Measurements from ENCODE around the gene ADAM8.

The ADAM8 gene

DNA sequence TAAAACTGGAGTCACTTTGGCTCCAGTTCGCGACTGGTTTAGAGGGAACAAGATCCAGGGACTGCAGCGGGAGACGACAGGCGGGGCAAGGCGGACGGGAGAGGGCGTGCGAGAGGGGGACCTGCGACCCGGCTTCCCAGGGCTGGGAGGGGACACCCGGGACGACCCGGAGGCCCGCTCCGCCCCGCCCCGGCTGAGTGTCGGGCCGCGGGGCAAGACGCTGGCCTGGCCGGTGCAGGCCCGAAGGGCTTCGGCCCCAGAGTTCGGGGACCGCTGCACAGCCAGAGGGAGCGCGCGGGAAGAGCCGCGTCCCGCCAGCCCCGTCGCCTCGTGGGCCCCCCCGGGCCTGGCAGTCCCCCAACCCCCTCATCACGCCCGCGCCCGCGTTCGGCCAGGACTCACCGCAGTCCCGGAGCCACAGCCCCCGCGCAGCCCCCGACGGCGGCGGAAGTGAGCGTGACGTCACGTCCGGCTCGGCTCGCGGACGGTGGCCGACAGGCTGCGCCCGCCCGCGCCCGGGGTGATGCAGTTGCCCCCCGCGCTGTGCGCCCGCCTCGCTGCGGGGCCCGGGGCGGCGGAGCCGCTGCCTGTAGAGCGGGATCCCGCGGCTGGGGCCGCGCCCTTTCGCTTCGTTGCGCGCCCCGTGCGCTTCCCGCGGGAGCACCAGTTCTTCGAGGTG is 31.9 kb upstream of the ADAM8 start, which contains the start of the genes TUBGCP2 and ZNF511:
Gene TUBGCP2 (minus strand): TSS at position 452 of the 679 bp plus-strand sequence. CDS start 5,931 bp downstream, outside the sequence.
Gene ZNF511 (plus strand): TSS at position 494 of the 679 bp plus-strand sequence. CDS start 30 bp downstream, at position 524.
- FAIRE-seq = no peak

GRCh38 chr10:133307776-133308420 is 31.2 kb upstream of the ADAM8 start:
- no peak for FAIRE-seq

GRCh38 chr10:133306941-133307379 is 30.3 kb upstream of the ADAM8 start:
- no peak for FAIRE-seq

- FAIRE-seq = no peak
Observed at GRCh38 chr10:133306097-133306476, 29.4 kb upstream of the ADAM8 start.

- FAIRE-seq = no peak
Observed at GRCh38 chr10:133303206-133303605, 26.5 kb upstream of the ADAM8 start.

GRCh38 chr10:133302230-133302629 is 25.6 kb upstream of the ADAM8 start:
- FAIRE-seq = no peak

DNA sequence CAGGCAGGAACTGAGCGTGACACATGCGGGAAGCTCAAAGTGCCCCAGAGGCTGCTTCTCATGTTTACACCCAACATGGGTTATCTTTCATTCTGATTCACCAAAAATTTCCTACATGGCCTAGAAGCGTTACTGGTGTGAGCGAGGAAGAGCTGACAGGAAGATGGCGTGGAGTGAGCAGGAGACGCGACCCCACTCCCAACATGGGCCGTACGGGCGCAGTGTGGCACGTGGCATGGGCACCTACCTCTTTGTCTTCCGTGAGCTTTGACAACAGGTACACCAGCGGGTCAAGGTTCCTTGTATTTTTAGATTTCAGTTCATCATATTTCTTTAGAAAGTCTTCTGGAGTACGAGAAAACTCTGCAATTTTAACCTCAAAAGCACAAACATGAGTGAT is 23.1 kb upstream of the ADAM8 start:
- FAIRE-seq = no peak

DNA sequence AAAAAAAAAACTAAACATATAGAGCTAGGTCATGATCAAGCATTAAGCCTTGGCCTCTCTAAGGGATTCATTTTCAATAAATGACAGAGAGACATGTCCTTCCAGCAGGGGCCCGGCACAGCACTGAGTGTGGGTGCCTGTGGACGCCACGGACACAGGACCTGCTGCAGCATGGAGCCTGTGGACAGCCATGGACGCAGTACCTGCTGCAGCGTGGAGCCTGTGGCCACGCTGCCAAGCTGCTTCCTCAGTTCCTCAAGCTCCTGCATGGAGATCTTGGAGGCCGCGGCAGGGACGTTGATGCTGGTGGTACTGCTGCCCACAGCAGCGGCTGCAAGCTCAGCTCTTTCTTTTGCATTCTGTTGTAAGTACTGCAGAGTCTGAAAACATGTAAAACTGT is 22.6 kb upstream of the ADAM8 start:
- FAIRE-seq = no peak

- no peak for FAIRE-seq
Observed at GRCh38 chr10:133298466-133298865, 21.8 kb upstream of the ADAM8 start.

DNA sequence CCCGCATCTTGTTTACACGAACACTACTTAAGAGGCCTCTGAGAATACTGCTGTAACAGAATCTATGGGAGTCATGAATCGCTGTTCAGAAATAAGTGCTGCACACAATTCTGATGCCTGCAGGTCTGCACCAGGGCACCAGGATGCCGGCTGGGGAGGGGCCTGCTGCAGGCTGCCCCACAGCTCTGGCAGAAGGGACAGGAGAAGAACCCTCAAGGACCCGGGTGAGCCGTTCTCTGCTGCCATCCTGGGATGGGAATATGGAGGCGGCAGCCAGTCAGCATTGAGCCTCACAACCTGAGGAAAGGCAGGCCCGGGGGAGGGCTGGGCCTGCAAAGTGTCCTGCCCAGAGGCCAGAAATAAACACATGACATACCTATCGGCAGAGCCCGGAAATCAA is 20.8 kb upstream of the ADAM8 start:
- FAIRE-seq = no peak

GRCh38 chr10:133295426-133296320 is 19.0 kb upstream of the ADAM8 start:
- no peak for FAIRE-seq

- no peak for FAIRE-seq
Observed at GRCh38 chr10:133294189-133294588, 17.5 kb upstream of the ADAM8 start.

GRCh38 chr10:133293810-133294119 is 17.1 kb upstream of the ADAM8 start:
- no peak for FAIRE-seq

DNA sequence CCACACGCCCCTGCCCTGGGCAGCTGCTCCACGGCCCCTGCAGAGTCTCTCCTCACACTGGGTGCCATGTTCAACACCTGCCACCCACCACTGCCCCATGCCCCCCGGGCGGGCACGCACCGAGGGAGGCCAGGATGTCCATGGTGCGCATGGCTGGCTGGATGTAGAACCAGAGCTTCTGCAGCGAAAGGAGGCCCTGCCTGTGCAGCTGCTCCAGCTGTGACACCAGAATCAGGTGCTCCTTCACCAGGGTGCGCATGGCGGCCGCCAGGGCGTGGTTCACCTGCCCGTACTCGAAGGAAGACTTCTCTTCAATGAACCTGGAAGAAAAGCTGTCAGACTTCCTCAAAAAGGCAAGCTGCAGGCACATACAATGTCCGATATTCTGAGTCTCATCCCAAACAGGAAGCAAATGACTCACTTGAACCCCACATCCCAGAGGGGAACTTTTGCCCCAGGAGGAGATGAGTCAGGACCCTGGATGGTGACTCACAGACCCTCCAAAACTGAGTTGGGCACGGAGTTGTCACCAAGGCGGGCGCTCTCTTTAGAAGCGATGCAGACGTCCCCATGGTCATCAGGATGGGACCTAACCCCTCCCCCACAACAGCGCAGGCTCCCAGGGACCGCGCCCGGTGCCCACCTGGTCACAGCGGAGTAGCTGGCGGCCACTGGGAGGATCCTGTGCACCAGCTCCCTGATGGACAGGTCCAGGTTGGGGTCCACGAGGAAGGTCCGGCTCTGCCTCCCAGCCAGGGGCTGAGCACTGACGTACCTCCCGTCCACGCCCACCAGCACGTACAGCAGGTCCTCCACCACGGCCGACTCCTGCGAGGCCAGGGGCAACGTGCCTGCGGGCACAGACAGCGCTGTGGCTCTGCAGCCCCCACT is 16.5 kb upstream of the ADAM8 start:
- FAIRE-seq = no peak

- FAIRE-seq = no peak
Observed at GRCh38 chr10:133289761-133290160, 13.1 kb upstream of the ADAM8 start.

DNA sequence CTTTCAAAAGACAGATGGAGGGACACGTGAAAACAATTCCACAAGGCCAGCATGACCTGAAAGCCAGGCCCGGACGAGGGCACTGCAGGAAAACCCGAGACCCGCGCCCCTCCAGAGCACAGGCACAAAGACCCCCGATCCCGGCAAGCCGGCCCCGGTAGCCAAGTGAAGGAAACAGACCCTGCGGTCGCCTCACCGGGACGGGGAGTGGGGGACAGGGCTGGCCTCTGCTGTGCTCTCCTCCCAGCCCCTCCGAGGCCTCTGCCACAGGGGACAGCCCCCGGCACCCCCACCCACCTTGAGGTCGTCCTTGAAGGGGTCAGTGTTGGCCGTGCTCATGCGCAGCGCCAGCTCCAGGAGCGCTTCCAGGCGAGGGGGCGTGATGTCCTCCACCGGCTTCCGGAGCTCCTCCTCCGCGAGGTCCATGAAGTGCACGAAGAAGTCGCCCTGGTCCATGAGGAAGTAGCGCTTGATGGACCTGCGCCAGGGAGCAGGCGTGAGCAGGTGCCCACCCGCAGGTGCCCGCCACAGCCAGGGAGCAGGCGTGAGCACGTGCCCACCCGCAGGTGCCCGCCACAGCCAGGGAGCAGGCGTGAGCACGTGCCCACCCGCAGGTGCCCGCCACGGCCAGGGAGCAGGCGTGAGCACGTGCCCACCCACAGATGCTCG is 11.3 kb upstream of the ADAM8 start:
- FAIRE-seq = no peak

GRCh38 chr10:133286366-133286765 is 9.7 kb upstream of the ADAM8 start:
- FAIRE-seq = no peak

DNA sequence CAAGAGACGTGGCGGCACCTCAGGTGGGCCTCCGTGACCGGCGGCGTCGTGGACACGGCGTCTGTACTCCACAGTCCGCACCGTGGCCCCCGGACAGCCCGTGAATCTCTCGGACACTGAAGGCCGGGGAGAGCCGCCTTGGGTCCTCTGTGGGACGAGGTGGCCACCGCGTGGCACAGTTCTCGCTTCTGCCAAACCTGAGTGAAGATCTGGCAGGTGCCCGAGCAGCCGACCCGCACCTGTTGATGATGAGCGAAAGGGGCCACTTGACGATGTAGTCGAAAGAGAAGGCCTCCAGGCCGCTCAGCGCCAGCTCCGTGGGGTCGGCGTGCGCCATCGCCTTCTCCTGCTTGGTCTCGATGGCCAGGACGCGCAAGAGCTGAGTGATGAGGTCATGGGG is 8.5 kb upstream of the ADAM8 start:
- FAIRE-seq = no peak

DNA sequence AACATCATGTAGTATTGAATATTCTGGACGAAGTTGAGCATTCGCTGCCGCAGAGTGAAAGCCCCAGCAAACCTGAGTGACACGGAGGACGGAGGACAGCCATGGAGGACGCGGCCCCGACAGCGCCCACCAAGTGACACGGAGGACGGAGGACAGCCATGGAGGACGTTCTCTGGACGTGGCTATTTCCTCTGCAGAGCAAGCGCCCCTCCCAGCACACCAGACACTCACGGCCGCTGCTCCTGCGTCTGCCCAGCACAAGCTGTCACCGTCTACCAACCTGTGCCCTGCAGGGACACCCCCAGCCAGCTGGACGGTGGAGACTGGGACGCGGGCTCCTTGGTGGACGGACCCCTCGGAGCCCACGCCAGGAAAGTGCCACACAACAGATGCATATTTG is 7.3 kb upstream of the ADAM8 start:
- no peak for FAIRE-seq

- FAIRE-seq = no peak
Observed at GRCh38 chr10:133282846-133283390, 6.2 kb upstream of the ADAM8 start.

GRCh38 chr10:133281628-133282372 is 5.1 kb upstream of the ADAM8 start:
- FAIRE-seq = no peak

All from endometrium (tissue), 2 donors.